Measurements from ENCODE around the gene TEX14.

- TF ChIP-seq POLR2AphosphoS5 (IDR thresholded peaks at IDR 0.05; ENCODE audit: insufficient read depth, low read depth, low read length): no peak
- TF ChIP-seq CTCF (IDR thresholded peaks at IDR 0.05; ENCODE audit: extremely low read depth in 1 of 2, insufficient read depth in 1 of 2, low read depth in 1 of 2, low read length in 2 of 2): no peak
- TF ChIP-seq MYC (IDR thresholded peaks at IDR 0.05; ENCODE audit: low read depth, low read length): no peak
- no peak for TF ChIP-seq MAX (IDR thresholded peaks at IDR 0.05; ENCODE audit: insufficient read depth, insufficient read length)
These were observed 105.7 kb downstream of the TEX14 start for GRCh38 chr17:58586009-58586644.

Data from endothelial cell of umbilical vein (primary cell).